ENCODE data around the gene SMAD7. TPM values are rescaled to one million over a fixed set of nuclear protein-coding genes. Genes with fewer than 3 reads are reported as not detected.

Gene SMAD7
- total and polyA plus RNA-seq, 2 experiments from 2014 or later: 6.8 to 51.7 TPM

GRCh38 chr18:48884771-48885170 lies 66.0 kb downstream of the SMAD7 start:
- in situ Hi-C loops (cut with MboI): no loop called here
- Histone ChIP-seq H3K4me3 (no peak overlapping the region), H3K36me3 (ENCODE audit: low read depth) (no peaks in the 10 kb centered on the region), H4K20me1 (ENCODE audit: insufficient read depth) (no peaks in the 10 kb centered on the region), H3K27me3 (replicated peaks; ENCODE audit: insufficient read depth) (no peaks in the 10 kb centered on the region), H3K79me2 (ENCODE audit: insufficient read depth) (no peaks in the 10 kb centered on the region), H3K27ac (no peak overlapping the region), H3F3A (ENCODE audit: insufficient read depth) (no peaks in the 10 kb centered on the region), H3K9ac (no peak overlapping the region), H3K9me3 (ENCODE audit: low read depth) (no peaks in the 10 kb centered on the region), H3K9me2 (ENCODE audit: insufficient read depth) (no peaks in the 10 kb centered on the region), H3K4me1 (ENCODE audit: insufficient read depth) (no peaks in the 10 kb centered on the region), H3K4me2 (ENCODE audit: unreplicated experiment) (no peak overlapping the region), H2AFZ (no peak overlapping the region)
- WGBS, 2 experiments (ENCODE audit: low coverage in 1 of 2, low lambda C conversion rate in 2 of 2, missing lambda C conversion rate in 2 of 2): 91 to 95% methylated on average over 4 of the region's 4 CpGs
- TF ChIP-seq EZH2 (IDR thresholded peaks at IDR 0.05; ENCODE audit: insufficient read depth, poor library complexity, severe bottlenecking): no peak
- TF ChIP-seq EZH2phosphoT487 (IDR thresholded peaks at IDR 0.05; ENCODE audit: insufficient read depth, low read depth): no peak
- DNase-seq: no peak

- no peaks in the 10 kb centered on the region for H3K9me2 ChIP-seq (ENCODE audit: insufficient read depth)
- H3K9me3 ChIP-seq (ENCODE audit: low read depth): no peaks in the 10 kb centered on the region
- TF ChIP-seq EZH2phosphoT487 (IDR thresholded peaks at IDR 0.05; ENCODE audit: insufficient read depth, low read depth) (no peak), EZH2 (IDR thresholded peaks at IDR 0.05; ENCODE audit: insufficient read depth, poor library complexity, severe bottlenecking) (no peak)
- no peaks in the 10 kb centered on the region for H3K27me3 ChIP-seq (replicated peaks; ENCODE audit: insufficient read depth)
- H2AFZ ChIP-seq: no peak overlapping the region
- no peaks in the 10 kb centered on the region for H3K79me2 ChIP-seq (ENCODE audit: insufficient read depth)
- no peaks in the 10 kb centered on the region for H3K4me1 ChIP-seq (ENCODE audit: insufficient read depth)
- DNase-seq: no peak
- no peaks in the 10 kb centered on the region for H4K20me1 ChIP-seq (ENCODE audit: insufficient read depth)
- no peaks in the 10 kb centered on the region for H3K36me3 ChIP-seq (ENCODE audit: low read depth)
- H3K4me2 ChIP-seq (ENCODE audit: unreplicated experiment): no peak overlapping the region
- no peak overlapping the region for H3K4me3 ChIP-seq
- H3F3A ChIP-seq (ENCODE audit: insufficient read depth): no peaks in the 10 kb centered on the region
- no peak overlapping the region for H3K27ac ChIP-seq
- WGBS, 2 experiments (ENCODE audit: low coverage in 1 of 2, low lambda C conversion rate in 2 of 2, missing lambda C conversion rate in 2 of 2): 96 to 98% methylated on average over 4 of the region's 4 CpGs
- H3K9ac ChIP-seq: no peak overlapping the region
- in situ Hi-C loops (cut with MboI): no loop called here
These were observed 66.5 kb downstream of the SMAD7 start for GRCh38 chr18:48884306-48884705.

GRCh38 chr18:48882379-48882778 lies 68.4 kb downstream of the SMAD7 start:
- Histone ChIP-seq H2AFZ (no peak overlapping the region), H3K36me3 (ENCODE audit: low read depth) (no peaks in the 10 kb centered on the region), H4K20me1 (ENCODE audit: insufficient read depth) (no peaks in the 10 kb centered on the region), H3K4me2 (ENCODE audit: unreplicated experiment) (no peak overlapping the region), H3K79me2 (ENCODE audit: insufficient read depth) (no peaks in the 10 kb centered on the region), H3K27me3 (replicated peaks; ENCODE audit: insufficient read depth) (no peaks in the 10 kb centered on the region), H3K4me1 (ENCODE audit: insufficient read depth) (peaks cover 6% of the 10 kb centered on the region; the same call in 1 of the 2 replicates), H3K9me3 (ENCODE audit: low read depth) (no peaks in the 10 kb centered on the region), H3K27ac (no peak overlapping the region), H3K9ac (no peak overlapping the region), H3K4me3 (no peak overlapping the region), H3K9me2 (ENCODE audit: insufficient read depth) (no peaks in the 10 kb centered on the region), H3F3A (ENCODE audit: insufficient read depth) (no peaks in the 10 kb centered on the region)
- no peak for DNase-seq
- TF ChIP-seq EZH2phosphoT487 (IDR thresholded peaks at IDR 0.05; ENCODE audit: insufficient read depth, low read depth): no peak
- TF ChIP-seq EZH2 (IDR thresholded peaks at IDR 0.05; ENCODE audit: insufficient read depth, poor library complexity, severe bottlenecking): no peak
- in situ Hi-C loops (cut with MboI): no loop called here
- WGBS, 2 experiments (ENCODE audit: low coverage in 1 of 2, low lambda C conversion rate in 2 of 2, missing lambda C conversion rate in 2 of 2): 93 to 98% methylated on average over 4 of the region's 4 CpGs

- in situ Hi-C loops (cut with MboI): no loop called here
These were observed 69.8 kb downstream of the SMAD7 start for GRCh38 chr18:48880931-48881330.

GRCh38 chr18:48879008-48879431 lies 71.7 kb downstream of the SMAD7 start:
- DNase-seq: no peak
- H3K4me3 ChIP-seq: no peak overlapping the region
- H3K9ac ChIP-seq: no peak overlapping the region
- peaks cover 9% of the 10 kb centered on the region for H3K4me1 ChIP-seq (ENCODE audit: insufficient read depth)
- 69 to 70% methylated on average over 14 to 15 of the region's 15 CpGs for WGBS, 2 experiments (ENCODE audit: low coverage in 1 of 2, low lambda C conversion rate in 2 of 2, missing lambda C conversion rate in 2 of 2)
- no peak overlapping the region for H3K27ac ChIP-seq
- no peaks in the 10 kb centered on the region for H3K9me3 ChIP-seq (ENCODE audit: low read depth)
- no peaks in the 10 kb centered on the region for H4K20me1 ChIP-seq (ENCODE audit: insufficient read depth)
- TF ChIP-seq EZH2phosphoT487 (IDR thresholded peaks at IDR 0.05; ENCODE audit: insufficient read depth, low read depth): no peak
- no peak for TF ChIP-seq EZH2 (IDR thresholded peaks at IDR 0.05; ENCODE audit: insufficient read depth, poor library complexity, severe bottlenecking)
- no peaks in the 10 kb centered on the region for H3F3A ChIP-seq (ENCODE audit: insufficient read depth)
- no peaks in the 10 kb centered on the region for H3K27me3 ChIP-seq (replicated peaks; ENCODE audit: insufficient read depth)
- in situ Hi-C loops (cut with MboI): no loop called here
- no peak overlapping the region for H3K4me2 ChIP-seq (ENCODE audit: unreplicated experiment)
- H2AFZ ChIP-seq: no peak overlapping the region
- H3K36me3 ChIP-seq (ENCODE audit: low read depth): no peaks in the 10 kb centered on the region
- no peaks in the 10 kb centered on the region for H3K9me2 ChIP-seq (ENCODE audit: insufficient read depth)
- no peaks in the 10 kb centered on the region; the same call in 1 of the 2 replicates for H3K79me2 ChIP-seq (ENCODE audit: insufficient read depth)

More at GRCh38 chr18:48880931-48881330, 69.8 kb downstream of the SMAD7 start:
- Histone ChIP-seq H3K27ac (no peak overlapping the region), H3K9ac (no peak overlapping the region), H3K27me3 (replicated peaks; ENCODE audit: insufficient read depth) (no peaks in the 10 kb centered on the region), H3K9me2 (ENCODE audit: insufficient read depth) (no peaks in the 10 kb centered on the region), H3K9me3 (ENCODE audit: low read depth) (no peaks in the 10 kb centered on the region), H3K4me1 (ENCODE audit: insufficient read depth) (peaks cover 6% of the 10 kb centered on the region; the same call in 1 of the 2 replicates), H3K79me2 (ENCODE audit: insufficient read depth) (no peaks in the 10 kb centered on the region), H2AFZ (no peak overlapping the region), H3F3A (ENCODE audit: insufficient read depth) (no peaks in the 10 kb centered on the region), H4K20me1 (ENCODE audit: insufficient read depth) (no peaks in the 10 kb centered on the region), H3K4me2 (ENCODE audit: unreplicated experiment) (no peak overlapping the region), H3K4me3 (no peak overlapping the region), H3K36me3 (ENCODE audit: low read depth) (no peaks in the 10 kb centered on the region)
- 100% methylated on average over 1 of the region's 1 CpG for WGBS, 2 experiments (ENCODE audit: low coverage in 1 of 2, low lambda C conversion rate in 2 of 2, missing lambda C conversion rate in 2 of 2)
- TF ChIP-seq EZH2phosphoT487 (IDR thresholded peaks at IDR 0.05; ENCODE audit: insufficient read depth, low read depth) (no peak), EZH2 (IDR thresholded peaks at IDR 0.05; ENCODE audit: insufficient read depth, poor library complexity, severe bottlenecking) (no peak)
- DNase-seq: no peak

Data from GM23248 (cell line).